ELR (cell line): ENCODE data around the gene ZCWPW1.
A peak's percentile ranks its signal among the peaks of the same experiment; 100 is the strongest.
"Not testable (repeated sequence)": the region's sequence is repeated elsewhere in the genome, so short reads cannot be mapped to it uniquely, and the experiment has no call there.

ENCODE experiments used
- DNase-seq: peaks from one replicate; pipeline ENCODE4 v3.0.0-alpha.2; 2015; ENCODE audit warnings: low read depth

ZCWPW1 gene

DNA sequence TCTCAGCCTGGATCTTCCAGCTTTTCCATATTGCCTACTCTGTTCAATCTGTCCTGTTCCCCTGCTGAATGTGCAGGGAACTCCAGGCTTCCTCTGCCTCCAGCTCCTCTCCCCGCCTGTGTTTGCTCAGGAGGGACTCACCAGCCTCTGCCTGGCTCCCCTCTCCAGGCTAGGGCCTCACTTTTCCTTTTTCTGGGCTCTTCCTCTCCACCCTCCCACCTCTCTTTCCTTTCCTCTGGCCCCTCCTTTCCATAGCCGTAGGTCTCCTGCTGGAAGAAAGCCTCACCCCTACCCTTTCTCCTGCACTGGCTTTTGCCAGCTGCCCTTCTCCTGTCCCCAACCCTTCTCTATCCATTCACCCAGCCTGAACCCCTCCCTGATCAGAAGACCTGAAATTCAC is 30.3 kb downstream of the ZCWPW1 start:
- no peak for DNase-seq

DNA sequence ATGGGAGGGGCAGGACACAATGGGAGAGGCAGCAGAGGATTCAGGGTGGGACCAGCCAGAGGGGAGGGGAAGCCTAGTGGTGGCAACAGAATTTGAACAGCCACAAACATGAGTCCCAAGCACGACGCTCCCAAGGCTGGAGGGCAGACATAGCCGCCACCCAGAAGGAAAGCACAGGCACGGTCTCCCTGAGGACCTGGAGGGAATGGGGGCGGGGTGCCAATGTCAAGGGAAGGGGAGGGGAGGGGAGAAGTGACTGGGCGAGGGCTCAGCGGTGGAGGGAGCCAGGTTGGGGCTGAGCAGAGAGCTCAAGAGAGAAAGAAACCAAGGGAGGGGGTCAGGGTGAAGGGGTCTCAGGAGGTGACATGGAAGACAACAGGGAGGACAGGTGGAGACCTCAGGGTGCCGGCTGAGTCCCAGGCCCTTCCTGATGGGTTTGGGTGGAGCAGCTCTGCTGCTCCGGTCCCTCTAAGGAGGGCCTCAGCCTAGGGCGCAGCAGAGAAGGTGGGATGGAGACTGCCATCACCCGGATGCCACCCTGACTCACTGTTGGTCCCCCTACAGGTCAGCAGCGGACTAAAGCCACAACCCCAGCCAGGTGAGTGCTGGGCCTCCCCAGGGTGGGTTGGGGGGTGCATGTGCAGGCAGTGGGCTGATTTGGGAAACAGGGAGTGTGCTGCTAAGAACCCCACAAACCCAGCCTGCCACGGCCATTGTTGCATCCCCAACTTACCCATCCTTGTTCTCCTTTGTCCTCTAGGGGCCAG is 31.0 kb downstream of the ZCWPW1 start:
- DNase-seq, result no peak

DNA sequence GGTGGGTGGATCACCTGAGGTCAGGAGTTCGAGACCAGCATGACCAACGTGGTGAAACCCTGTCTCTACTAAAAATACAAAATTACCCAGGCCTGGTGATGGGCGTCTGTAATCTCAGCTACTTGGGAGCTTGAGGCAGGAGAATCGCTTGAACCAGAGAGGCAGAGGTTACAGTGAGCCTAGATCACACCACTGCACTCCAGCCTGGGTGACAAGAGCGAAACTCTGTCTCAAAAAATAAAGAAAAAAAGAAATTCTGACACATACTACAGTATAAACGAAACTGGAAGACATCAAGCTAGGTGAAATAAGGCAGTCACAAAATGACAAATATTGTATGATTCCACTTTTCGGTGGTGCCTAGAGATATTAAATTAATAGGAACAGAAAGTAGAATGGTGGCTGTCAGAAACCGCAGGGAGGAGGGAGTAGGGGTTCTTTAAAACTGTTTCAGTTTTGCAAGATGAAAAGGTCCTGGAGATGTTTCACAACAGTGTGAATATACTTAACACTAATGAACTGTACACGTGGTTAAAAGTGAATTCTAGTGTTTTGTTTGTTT is 32.0 kb downstream of the ZCWPW1 start:
- no peak for DNase-seq

DNA sequence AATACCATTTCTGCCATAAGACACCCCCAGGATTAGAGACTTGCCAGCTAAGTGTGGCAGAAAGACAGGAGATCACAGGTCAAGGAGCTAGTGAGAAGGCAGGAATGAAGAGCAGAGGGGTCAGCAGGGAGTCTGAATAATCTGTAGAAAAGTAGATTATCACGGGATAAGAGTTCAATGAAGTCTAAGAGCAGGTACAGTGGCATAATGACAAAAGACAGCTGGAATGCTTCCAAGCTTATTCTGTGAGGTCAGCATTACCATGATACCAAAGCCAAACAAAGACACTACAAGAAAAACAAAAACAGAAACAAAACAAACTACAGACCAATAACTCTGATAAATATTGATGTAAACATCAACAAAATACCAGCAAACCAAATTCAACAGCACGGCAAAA is 34.4 kb downstream of the ZCWPW1 start:
- DNase-seq, result no peak

DNA sequence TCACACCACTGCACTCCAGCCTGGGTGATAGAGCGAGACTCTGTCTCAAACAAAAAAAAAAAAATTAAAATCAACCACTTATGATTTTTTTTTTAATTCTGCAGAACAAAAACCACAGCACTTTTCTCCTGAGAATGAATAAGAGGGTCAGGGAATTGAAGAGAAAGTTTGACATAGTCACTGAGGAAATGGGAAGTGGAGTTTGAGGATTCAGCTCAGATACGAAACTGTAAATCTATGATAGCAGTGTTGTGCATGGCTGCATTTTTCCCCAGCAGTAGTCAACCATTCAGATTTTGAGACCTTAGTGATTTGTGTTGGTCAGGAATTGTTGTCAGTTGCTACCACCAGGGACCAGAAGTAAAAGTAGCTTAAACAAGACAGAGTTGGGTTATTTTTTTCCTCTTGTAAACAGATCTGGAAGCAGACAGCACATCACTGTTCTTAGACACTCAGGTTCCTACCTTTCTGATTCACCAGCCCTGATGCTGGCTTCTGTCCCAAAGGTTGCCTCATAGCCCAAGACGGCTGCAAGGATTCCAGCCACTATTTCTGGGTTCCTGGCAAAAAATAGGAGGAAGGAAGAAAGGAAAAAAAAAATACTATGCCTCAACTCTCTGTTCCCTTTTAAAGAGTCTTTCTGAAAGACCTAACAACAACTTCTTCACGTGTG is 35.1 kb downstream of the ZCWPW1 start:
- no peak for DNase-seq

DNA sequence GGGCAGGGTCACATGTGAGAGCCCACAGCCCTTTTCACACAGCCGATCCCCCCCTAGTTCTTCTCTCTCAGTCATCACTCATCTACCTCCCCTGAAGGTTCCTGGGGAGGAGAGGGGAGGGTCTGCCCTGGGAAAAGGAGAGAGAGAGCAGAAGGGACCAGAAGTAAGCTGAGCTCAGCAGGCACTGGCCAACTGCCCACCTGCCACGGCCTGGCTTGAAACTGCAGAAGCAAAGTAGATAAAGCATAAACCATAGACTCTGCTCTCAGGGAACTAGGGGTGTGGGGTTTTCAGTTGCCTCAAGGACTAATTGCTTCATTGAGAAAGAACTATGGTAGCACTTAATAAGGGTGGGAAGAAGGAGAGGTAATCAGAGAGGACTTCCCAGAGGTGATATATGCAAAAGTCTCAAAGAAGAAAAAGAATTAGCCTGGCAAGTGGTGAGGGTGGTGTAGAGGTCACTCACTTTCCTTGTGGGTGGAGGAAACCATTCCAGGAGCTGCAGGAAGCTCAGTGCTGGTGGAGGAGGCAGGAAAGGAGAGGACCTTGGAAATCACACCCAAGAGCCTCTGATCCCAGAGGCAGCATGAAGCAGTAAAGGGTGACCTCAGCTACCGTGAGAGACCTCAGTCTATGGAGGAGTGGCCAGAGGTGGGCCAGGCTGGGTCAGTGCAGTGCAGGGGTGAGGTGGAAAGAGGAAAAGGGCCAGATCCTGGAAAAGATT is 38.1 kb downstream of the ZCWPW1 start:
- no peak for DNase-seq

DNA sequence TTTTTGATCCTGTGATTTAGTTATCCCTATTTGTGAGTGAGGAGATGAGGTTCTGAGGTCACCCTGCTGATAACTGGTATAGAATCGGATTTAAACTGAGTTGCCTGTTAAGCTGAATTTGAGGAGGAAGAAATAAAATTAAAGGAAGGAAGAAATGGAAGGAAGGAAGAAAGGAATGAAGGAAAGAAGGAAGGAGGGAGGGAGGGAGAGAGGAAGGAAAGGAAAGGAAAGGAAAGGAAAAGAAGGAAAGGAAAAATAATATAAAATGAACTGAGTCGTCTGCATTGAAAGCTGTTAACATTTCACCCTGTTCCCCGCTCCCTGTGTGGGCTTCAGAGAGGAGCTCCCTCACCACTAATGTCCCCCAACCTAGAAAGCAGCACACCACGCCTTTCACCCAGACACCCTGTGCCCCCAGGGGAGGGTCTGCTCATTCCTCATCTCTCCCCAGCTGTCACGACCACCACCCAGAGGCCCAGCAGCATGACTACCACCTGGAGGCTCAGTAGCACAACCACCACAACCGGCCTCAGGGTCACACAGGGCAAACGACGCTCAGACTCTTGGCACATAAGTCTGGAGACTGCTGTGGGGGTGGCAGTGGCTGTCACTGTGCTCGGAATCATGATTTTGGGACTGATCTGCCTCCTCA is 38.9 kb downstream of the ZCWPW1 start:
- DNase-seq, result no peak

DNA sequence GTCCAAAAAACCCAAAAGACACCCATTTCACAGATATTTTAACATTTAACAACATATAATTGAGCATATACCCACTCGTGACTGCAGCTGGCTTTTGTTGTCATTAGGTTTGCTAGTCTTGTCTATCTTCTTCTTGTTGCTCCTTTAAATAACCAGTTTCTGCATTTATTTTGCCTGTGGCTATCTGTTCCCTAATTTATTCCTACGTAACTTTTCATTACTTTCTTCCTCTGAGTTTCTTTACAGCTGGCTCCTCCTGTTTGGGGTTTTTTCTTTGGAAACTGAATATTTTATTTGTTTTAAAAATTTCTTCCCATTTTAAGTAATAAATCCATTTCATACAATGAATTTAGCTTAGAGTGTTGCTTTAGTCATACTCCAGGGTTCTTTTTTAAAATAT is 40.8 kb downstream of the ZCWPW1 start:
- DNase-seq, result no peak

DNA sequence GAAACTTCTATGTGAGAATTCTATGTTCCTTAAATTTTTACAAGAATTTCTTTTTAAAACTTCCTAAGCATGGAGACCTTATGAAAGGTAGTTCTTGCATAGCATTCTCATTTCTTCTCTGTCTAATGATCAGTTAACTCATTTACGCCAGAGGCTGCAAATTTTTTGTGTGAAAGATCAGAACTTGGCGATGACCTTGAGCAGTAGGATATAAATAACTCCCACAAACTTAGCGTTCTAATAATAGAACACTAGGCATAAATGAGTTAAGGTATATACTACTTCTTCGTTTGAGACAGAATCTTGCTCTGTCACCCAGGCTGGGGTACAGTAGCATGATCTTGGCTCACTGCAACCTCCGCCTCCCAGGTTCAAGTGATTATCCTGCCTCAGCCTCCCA is 41.6 kb downstream of the ZCWPW1 start:
- DNase-seq, result no peak

DNA sequence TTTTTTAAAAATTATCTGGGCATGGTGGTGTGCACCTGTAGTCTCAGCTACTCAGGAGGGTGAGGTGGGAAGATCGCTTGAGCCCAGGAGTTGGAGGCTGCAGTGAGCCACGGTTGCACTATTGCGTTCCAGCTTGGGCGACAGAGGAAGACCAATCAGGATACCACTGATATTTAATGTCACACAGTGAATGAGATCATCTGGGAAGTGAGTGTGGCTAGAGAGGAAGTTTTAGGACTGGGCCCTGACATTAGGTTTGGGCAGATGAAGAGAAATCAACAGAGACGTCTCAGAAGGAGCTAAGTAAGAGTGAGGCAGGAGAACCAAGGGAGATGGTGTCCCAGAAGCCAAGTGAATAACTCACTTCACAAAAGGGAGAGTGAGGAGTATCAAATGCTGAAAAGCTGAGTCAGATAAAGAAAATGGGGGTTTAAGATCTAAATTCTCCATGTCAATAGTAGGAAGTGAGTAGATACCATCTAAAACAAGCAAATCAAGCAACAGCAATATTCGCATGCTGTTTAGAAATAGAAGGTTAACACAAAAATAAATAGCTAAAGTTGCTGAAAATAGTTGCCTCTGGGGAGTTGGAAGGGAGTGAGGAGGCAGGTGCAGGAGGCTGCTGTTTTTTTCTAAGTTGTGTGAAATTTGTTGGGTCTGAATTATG is 43.7 kb downstream of the ZCWPW1 start:
- DNase-seq, result no peak

DNA sequence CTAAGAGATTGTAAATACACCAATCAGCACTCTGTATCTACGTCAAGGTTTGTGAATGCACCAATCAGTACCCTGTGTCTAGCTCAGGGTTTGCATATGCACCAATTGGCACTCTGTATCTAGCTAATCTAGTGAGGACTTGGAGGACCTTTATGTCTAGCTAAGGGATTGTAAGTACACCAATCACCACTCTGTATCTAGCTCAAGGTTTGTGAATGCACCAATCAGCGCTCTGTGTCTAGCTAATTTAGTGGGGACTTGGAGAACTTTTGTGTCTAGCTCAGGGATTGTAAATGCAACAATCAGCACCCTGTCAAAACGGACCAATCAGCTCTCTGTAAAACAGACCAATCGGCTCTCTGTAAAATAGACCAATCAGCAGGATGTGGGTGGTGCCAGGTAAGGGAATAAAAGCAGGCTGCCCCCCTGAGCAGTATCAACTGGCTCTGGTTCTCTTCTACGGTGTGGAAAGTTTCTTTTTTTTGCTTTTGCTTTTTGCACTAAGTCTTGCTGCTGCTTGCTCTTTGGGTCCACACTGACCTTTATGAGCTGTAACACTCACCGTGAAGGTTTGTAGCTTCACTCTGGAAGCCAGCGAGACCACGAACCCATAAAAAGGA is 46.2 kb downstream of the ZCWPW1 start:
- DNase-seq, result not testable (repeated sequence)

DNA sequence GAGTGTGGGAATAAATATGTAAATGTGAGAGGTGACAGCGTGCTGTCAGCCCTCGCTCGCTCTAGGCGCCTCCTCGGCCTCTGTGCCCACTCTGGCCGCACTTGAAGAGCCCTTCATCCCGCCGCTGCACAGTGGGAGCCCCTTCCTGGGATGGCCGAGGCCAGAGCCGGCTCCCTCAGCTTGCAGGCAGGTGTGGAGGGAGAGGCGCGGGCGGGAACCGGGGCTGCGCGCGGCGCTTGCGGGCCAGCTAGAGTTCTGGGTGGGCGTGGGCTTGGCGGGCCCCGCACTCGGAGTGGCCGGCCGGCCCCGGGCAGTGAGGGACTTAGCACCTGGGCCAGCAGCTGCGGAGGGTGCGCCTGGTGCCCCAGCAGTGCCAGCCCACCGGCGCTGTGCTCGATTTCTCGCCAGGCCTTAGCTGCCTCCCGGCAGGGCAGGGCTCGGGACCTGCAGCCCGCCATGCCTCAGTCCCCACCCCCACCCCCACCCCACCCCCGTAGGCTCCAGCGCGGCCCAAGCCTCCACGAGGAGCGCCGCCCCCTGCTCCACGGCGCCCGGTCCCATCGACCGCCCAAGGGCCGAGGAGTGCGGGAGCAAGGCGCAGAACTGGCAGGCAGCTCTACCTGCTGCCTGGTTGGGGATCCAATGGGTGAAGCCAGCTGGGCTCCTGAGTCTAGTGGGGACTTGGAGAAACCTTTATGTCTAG is 46.8 kb downstream of the ZCWPW1 start:
- DNase-seq, result not testable (repeated sequence)

DNA sequence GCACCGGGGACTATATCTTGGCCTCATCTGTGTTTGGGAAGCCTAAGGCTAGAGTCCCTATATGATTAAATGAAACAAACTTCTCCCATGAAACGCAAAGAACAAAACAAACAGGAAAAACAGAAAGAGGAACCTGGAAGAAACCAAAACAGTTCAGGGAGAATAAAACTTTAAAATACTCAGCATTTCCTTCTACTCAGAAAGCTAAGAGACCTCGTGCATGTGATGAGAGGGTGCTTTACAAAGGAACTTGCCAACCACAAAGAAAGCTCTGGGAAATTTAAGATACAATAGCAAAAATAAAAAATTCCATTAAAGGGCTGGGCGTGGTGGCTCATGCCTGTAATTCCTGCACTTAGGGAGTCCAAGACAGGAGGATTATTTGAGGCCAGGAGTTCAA is 48.3 kb downstream of the ZCWPW1 start:
- no peak for DNase-seq

DNA sequence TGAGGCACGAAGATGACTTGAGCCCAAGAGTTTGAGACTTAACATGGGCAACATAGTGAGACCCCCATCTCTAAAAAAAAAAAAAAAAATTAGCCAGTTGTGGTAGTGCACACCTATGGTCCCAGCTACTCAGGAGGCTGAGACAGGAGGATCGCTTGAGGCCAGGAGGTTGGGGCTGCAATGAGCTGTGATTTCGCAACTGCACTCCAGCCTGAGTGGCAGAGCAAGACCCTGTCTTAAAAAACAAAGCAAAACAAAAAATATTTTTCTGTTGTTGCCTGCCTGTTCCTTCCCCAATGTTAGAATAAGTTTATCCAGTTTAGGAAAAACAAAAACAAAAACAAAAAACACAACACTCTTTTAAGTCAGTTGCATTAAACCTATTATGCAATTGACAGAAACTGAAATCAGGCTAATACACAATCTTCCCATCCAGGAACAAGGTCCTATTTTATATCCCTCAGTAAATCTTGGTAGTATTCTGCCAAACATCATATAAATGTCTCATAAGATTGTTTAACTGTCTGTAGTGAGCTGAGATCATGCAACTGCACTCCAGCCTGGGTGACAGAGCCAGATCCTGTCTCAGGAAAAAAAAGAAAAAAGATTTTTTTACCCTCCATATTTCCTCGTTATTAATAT is 50.3 kb downstream of the ZCWPW1 start:
- DNase-seq, result no peak

DNA sequence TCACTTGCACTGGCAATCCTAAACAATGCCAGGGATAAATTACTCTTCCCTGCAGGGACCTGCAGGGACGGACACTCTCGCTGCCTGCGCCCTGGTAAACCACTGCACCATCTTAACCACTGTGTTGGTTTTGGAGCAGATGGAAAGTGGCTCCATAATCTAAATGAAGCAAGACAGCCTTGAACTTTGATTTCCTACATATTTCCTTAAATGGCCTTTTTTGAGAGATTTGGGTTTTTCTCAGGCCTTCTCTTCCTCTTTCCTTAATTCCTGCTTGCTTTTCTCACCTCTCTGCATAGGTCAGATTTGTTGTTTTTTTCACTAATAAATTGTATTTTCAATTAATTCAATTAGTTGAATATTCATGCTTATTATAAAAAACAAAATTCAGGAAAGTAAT is 52.4 kb downstream of the ZCWPW1 start:
- DNase-seq, result no peak

DNA sequence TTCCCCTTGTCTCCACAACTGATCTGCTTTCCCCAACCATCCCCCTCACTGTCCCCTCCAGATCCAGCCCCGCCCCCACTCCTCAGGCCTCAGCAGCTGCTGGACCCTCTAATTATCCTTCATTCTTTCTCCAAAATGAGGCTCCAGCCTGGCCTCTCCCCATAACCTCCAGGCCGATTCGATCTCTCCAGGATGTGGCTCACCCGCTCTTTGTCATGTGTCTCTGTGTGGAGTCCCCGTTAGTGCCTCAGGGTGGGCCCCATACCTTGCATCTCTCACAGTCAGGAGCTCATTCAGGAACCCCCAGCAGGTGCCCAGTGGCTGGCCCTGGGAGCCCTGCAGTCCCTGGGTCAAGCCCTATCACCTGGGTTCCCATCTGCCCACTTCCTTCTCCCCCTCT is 53.9 kb downstream of the ZCWPW1 start:
- DNase-seq, result no peak

DNA sequence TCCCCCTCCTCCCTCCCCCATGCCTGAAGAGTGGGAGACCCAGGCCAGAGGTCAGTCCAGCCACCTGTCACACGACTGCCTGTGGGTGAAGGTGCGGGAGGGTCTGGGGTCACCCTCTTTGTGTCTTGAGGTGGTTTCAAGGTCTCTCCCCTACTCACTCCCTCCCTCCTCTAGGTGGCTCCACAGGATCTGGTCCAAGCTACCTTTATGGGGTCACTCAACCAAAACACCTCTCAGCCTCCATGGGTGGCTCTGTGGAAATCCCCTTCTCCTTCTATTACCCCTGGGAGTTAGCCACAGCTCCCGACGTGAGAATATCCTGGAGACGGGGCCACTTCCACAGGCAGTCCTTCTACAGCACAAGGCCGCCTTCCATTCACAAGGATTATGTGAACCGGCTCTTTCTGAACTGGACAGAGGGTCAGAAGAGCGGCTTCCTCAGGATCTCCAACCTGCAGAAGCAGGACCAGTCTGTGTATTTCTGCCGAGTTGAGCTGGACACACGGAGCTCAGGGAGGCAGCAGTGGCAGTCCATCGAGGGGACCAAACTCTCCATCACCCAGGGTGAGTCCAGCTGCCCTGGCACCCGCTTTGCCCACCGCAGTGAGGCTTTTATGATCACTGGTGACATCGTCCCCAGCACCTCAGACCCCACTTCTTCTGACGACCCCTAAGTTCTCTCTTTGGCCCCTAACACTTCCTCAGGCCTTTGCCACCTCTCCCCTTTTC is 54.5 kb downstream of the ZCWPW1 start:
- DNase-seq, result not testable (repeated sequence)

DNA sequence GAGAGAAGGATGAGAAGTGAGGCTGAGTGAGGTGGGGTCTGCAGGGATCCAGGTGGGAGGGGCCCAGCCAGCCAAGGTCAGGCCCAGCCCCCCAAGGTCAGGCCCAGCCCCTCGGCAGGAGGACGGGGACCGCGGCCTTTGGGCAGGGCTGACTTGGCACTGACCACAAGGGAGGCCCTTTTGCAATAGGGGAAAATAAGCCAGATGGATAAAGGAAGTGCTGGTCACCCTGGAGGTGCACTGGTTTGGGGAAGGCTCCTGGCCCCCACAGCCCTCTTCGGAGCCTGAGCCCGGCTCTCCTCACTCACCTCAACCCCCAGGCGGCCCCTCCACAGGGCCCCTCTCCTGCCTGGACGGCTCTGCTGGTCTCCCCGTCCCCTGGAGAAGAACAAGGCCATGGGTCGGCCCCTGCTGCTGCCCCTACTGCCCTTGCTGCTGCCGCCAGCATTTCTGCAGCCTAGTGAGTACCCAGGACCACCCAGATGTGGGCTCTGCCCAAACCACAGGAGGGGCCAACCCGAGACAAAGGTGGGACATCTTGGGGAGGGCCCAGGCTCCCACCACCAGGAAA is 55.2 kb downstream of the ZCWPW1 start, which contains the start of gene PILRA:
Gene PILRA, plus strand, starts transcription at position 227 of the 571 bp plus-strand sequence. Its CDS starts 170 bp downstream, at position 397.
- peak; percentile 15 for DNase-seq

DNA sequence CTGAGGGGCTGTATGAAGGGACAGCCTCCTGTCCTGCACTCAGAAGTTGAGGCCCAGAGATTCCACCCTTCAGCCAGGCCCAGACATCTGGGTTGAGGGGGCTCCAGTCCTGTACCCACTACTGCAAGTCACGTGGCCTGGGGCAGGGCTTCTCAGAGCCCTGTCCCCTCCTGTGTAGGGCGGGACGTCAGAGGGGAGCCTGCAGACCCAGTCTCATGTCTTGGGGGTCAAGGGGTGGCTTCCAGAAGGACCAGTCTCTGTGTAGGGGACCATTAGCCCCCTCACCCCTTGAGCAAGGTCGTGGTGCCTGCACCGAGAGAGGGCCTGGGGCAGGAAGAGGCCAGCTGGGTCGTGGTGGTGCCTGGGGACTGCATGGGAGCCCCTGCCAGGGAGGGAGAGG is 55.8 kb downstream of the ZCWPW1 start:
- no peak for DNase-seq
